ENCODE data around the gene ARHGEF12. TPM values are rescaled to one million over a fixed set of nuclear protein-coding genes. Genes with fewer than 3 reads are reported as not detected.

The ARHGEF12 gene
- total RNA-seq, 1 donor from 2014 or later, result 36.5 TPM

- DNase-seq (ENCODE audit: low read depth), result no peak
- TF ChIP-seq CTCF (conservative IDR thresholded peaks at IDR 0.05; ENCODE audit: low read depth, low read length), result no peak
- no peak overlapping the region for H3K4me3 ChIP-seq (ENCODE audit: low read depth, low read length)
Measured at GRCh38 chr11:120492486-120492885, 156.3 kb downstream of the ARHGEF12 start.

- H3K4me3 ChIP-seq (ENCODE audit: low read depth, low read length), result no peak overlapping the region
- TF ChIP-seq CTCF (conservative IDR thresholded peaks at IDR 0.05; ENCODE audit: low read depth, low read length), result no peak
- no peak for DNase-seq (ENCODE audit: low read depth)
Measured at GRCh38 chr11:120494595-120494994, 158.4 kb downstream of the ARHGEF12 start.

- no peak for DNase-seq (ENCODE audit: low read depth)
- no peak overlapping the region for H3K4me3 ChIP-seq (ENCODE audit: low read depth, low read length)
- TF ChIP-seq CTCF (conservative IDR thresholded peaks at IDR 0.05; ENCODE audit: low read depth, low read length), result no peak
Measured at GRCh38 chr11:120499088-120499487, 162.9 kb downstream of the ARHGEF12 start.

- TF ChIP-seq CTCF (conservative IDR thresholded peaks at IDR 0.05; ENCODE audit: low read depth, low read length), result no peak
- H3K4me3 ChIP-seq (ENCODE audit: low read depth, low read length), result no peak overlapping the region
- no peak for DNase-seq (ENCODE audit: low read depth)
Measured at GRCh38 chr11:120499859-120500258, 163.6 kb downstream of the ARHGEF12 start.

GRCh38 chr11:120500414-120501071 is 164.3 kb downstream of the ARHGEF12 start:
- TF ChIP-seq CTCF (conservative IDR thresholded peaks at IDR 0.05; ENCODE audit: low read depth, low read length), result no peak
- DNase-seq (ENCODE audit: low read depth), result no peak
- H3K4me3 ChIP-seq (ENCODE audit: low read depth, low read length), result no peak overlapping the region

- TF ChIP-seq CTCF (conservative IDR thresholded peaks at IDR 0.05; ENCODE audit: low read depth, low read length), result no peak
- no peak overlapping the region for H3K4me3 ChIP-seq (ENCODE audit: low read depth, low read length)
- DNase-seq (ENCODE audit: low read depth), result no peak
Measured at GRCh38 chr11:120501440-120501839, 165.2 kb downstream of the ARHGEF12 start.

Data from epithelial cell of proximal tubule (primary cell).